ENCODE results near the gene PPP3CA.

Gene PPP3CA

GRCh38 chr4:101347267-101347556 lies at the start of gene PPP3CA:
Gene PPP3CA (minus strand): TSS chr4:101347526.
- DNase-seq, result peak; percentile 61

- DNase-seq, result no peak
These were observed 45.9 kb upstream of the PPP3CA start for GRCh38 chr4:101393256-101393655.

- no peak for DNase-seq
These were observed 23.4 kb upstream of the PPP3CA start for GRCh38 chr4:101370663-101371210.

- no peak for DNase-seq
These were observed 19.9 kb upstream of the PPP3CA start for GRCh38 chr4:101367201-101367600.

- DNase-seq, result no peak
These were observed 19.0 kb upstream of the PPP3CA start for GRCh38 chr4:101366331-101366730.

- no peak for DNase-seq
These were observed 10.4 kb upstream of the PPP3CA start for GRCh38 chr4:101357751-101358150.

GRCh38 chr4:101356928-101357327 lies 9.6 kb upstream of the PPP3CA start:
- DNase-seq, result no peak

- DNase-seq, result no peak
These were observed 8.7 kb upstream of the PPP3CA start for GRCh38 chr4:101355767-101356702.

GRCh38 chr4:101355246-101355645 lies 7.9 kb upstream of the PPP3CA start:
- DNase-seq, result no peak

GRCh38 chr4:101349801-101350064 lies 2.4 kb upstream of the PPP3CA start:
- no peak for DNase-seq

GRCh38 chr4:101348995-101349800 lies 1.9 kb upstream of the PPP3CA start:
- DNase-seq, result peak; percentile 57

GRCh38 chr4:101348367-101348827 lies 1.1 kb upstream of the PPP3CA start:
- peak; percentile 22 for DNase-seq

GRCh38 chr4:101347557-101348366 lies 436 bp upstream of the PPP3CA start:
- peak; percentile 83 for DNase-seq

- peak; percentile 25 for DNase-seq
These were observed 717 bp downstream of the PPP3CA start for GRCh38 chr4:101346351-101347266.

- DNase-seq, result peak; percentile 18
These were observed 1.6 kb downstream of the PPP3CA start for GRCh38 chr4:101345596-101346350.

- no peak for DNase-seq
These were observed 2.1 kb downstream of the PPP3CA start for GRCh38 chr4:101345271-101345595.

GRCh38 chr4:101339332-101339731 lies 8.0 kb downstream of the PPP3CA start:
- DNase-seq, result no peak

GRCh38 chr4:101337688-101338087 lies 9.6 kb downstream of the PPP3CA start:
- DNase-seq, result no peak

GRCh38 chr4:101334963-101335572 lies 12.3 kb downstream of the PPP3CA start:
- DNase-seq, result no peak

- DNase-seq, result no peak
These were observed 14.9 kb downstream of the PPP3CA start for GRCh38 chr4:101332424-101332823.

- DNase-seq, result no peak
These were observed 16.3 kb downstream of the PPP3CA start for GRCh38 chr4:101331017-101331416.
